H9 (cell line): ENCODE measurements around the gene COASY. TPM values are rescaled to one million over a fixed set of nuclear protein-coding genes. Genes with fewer than 3 reads are reported as not detected.

ENCODE experiments used
- DNase-seq: peaks from one replicate; pipeline ENCODE4 v3.0.0-alpha.2; 2017
- H2AFZ ChIP-seq: one replicate; pipeline ENCODE4 v1.6.1; 2013; ENCODE audit warnings: mild to moderate bottlenecking, low read length, control low read depth, moderate library complexity
- H2AK5ac ChIP-seq: 2 replicates; pipeline ENCODE4 v1.6.1; 2013; ENCODE audit warnings: low read length, control low read depth, mixed read lengths; ENCODE audit not compliant: insufficient read length
- H2BK120ac ChIP-seq: one replicate; pipeline ENCODE4 v1.6.1; 2013; ENCODE audit warnings: low read depth, mild to moderate bottlenecking, low read length, control low read depth, inconsistent platforms; ENCODE audit not compliant: poor library complexity, severe bottlenecking
- H2BK12ac ChIP-seq: 2 replicates; pipeline ENCODE4 v1.6.1; 2013; ENCODE audit warnings: low read length, control low read depth, mixed read lengths, low read depth; ENCODE audit not compliant: insufficient read length
- H2BK15ac ChIP-seq: 2 replicates; pipeline ENCODE4 v1.6.1; 2013; ENCODE audit warnings: low read depth, low read length, control low read depth
- H2BK20ac ChIP-seq: one replicate; pipeline ENCODE4 v1.6.1; 2013; ENCODE audit warnings: low read depth, mild to moderate bottlenecking, low read length, control low read depth, inconsistent platforms; ENCODE audit not compliant: poor library complexity, severe bottlenecking
- H2BK5ac ChIP-seq: 2 replicates; pipeline ENCODE4 v1.6.1; 2013; ENCODE audit warnings: low read length, control low read depth, mixed read lengths; ENCODE audit not compliant: insufficient read length
- H3K14ac ChIP-seq: 2 replicates; pipeline ENCODE4 v1.6.1; 2013; ENCODE audit warnings: low read length, control low read depth; ENCODE audit not compliant: insufficient read depth
- H3K18ac ChIP-seq: 2 replicates; pipeline ENCODE4 v1.6.1; 2013; ENCODE audit warnings: low read depth, mild to moderate bottlenecking, mixed read lengths, low read length, control low read depth; ENCODE audit not compliant: insufficient read length
- H3K23ac ChIP-seq: 2 replicates; pipeline ENCODE4 v1.6.1; 2013; ENCODE audit warnings: low read length, control low read depth, mixed read lengths, low read depth; ENCODE audit not compliant: insufficient read length
- H3K23me2 ChIP-seq: 2 replicates; pipeline ENCODE4 v1.6.1; 2013; ENCODE audit warnings: low read depth, mild to moderate bottlenecking, mixed read lengths, low read length, control low read depth; ENCODE audit not compliant: insufficient read length, poor library complexity, severe bottlenecking
- H3K27ac ChIP-seq: 2 replicates; pipeline ENCODE4 v1.5.1; 2013; ENCODE audit warnings: low read length, control low read depth, mixed read lengths, low read depth; ENCODE audit not compliant: insufficient read length
- H3K27me3 ChIP-seq: 2 replicates; pipeline ENCODE4 v1.6.1; 2013; ENCODE audit warnings: low read length, control low read depth, inconsistent platforms; ENCODE audit not compliant: insufficient read depth
- H3K4ac ChIP-seq: 2 replicates; pipeline ENCODE4 v1.6.1; 2013; ENCODE audit warnings: low read depth, mild to moderate bottlenecking, control low read depth, inconsistent platforms, low read length, moderate library complexity
- H3K4me1 ChIP-seq: 2 replicates; pipeline ENCODE4 v1.6.1; 2013; ENCODE audit warnings: low read length, control low read depth, inconsistent platforms; ENCODE audit not compliant: insufficient read depth
- H3K4me2 ChIP-seq: 2 replicates; pipeline ENCODE4 v1.6.1; 2013; ENCODE audit warnings: low read length, control low read depth, mixed read lengths; ENCODE audit not compliant: insufficient read length, insufficient read depth
- H3K56ac ChIP-seq: 2 replicates; pipeline ENCODE4 v1.6.1; 2013; ENCODE audit warnings: low read depth, mild to moderate bottlenecking, mixed read lengths, low read length, control low read depth; ENCODE audit not compliant: insufficient read length
- H3K79me1 ChIP-seq: 2 replicates; pipeline ENCODE4 v1.6.1; 2013; ENCODE audit warnings: low read depth, mild to moderate bottlenecking, moderate library complexity, low read length, control low read depth, inconsistent platforms; ENCODE audit not compliant: insufficient read depth, poor library complexity, severe bottlenecking
- H3K79me2 ChIP-seq: 2 replicates; pipeline ENCODE4 v1.6.1; 2013; ENCODE audit warnings: low read length, control low read depth, inconsistent platforms; ENCODE audit not compliant: insufficient read depth
- H3K9ac ChIP-seq: 2 replicates; pipeline ENCODE4 v1.6.1; 2013; ENCODE audit warnings: low read length, control low read depth, mixed read lengths; ENCODE audit not compliant: insufficient read length; ENCODE audit errors: extremely low read depth
- H3K9me3 ChIP-seq: one replicate; pipeline ENCODE4 v1.6.1; 2013; ENCODE audit warnings: low read depth, low read length, inconsistent platforms; ENCODE audit not compliant: control insufficient read depth
- H3T11ph ChIP-seq: one replicate; pipeline ENCODE4 v1.6.1; 2013; ENCODE audit warnings: mild to moderate bottlenecking, low read length, control low read depth, inconsistent platforms
- H4K20me1 ChIP-seq: one replicate; pipeline ENCODE4 v1.6.1; 2013; ENCODE audit not compliant: control insufficient read depth, insufficient read length, insufficient read depth
- H4K5ac ChIP-seq: 2 replicates; pipeline ENCODE4 v1.6.1; 2013; ENCODE audit warnings: low read depth, mild to moderate bottlenecking, mixed read lengths, low read length, control low read depth; ENCODE audit not compliant: insufficient read length
- H4K8ac ChIP-seq: replicated peaks from 2 replicates; pipeline ENCODE4 v1.6.1; 2013; ENCODE audit warnings: low read length, control low read depth, mixed read lengths, low read depth; ENCODE audit not compliant: insufficient read length
- H4K91ac ChIP-seq: 2 replicates; pipeline ENCODE4 v1.6.1; 2013; ENCODE audit warnings: low read depth, mild to moderate bottlenecking, moderate library complexity, mixed read lengths, low read length, control low read depth; ENCODE audit not compliant: insufficient read length
- H3K27ac Mint-ChIP-seq, 3 experiments: 2 replicates in 2 of 3; 3 replicates in 1 of 3; pipeline ENCODE4 v1.8.0; 2020 to 2021; ENCODE audit warnings: mixed read lengths in 3 of 3, mild to moderate bottlenecking in 1 of 3, moderate library complexity in 1 of 3
- H3K27me3 Mint-ChIP-seq: 2 replicates; pipeline ENCODE4 v1.8.0; 2021; ENCODE audit warnings: low read depth, mild to moderate bottlenecking, moderate library complexity, mixed read lengths
- H3K36me3 Mint-ChIP-seq, 3 experiments: 2 replicates in 2 of 3; 3 replicates in 1 of 3; pipeline ENCODE4 v1.8.0; 2020 to 2021; ENCODE audit warnings: low read depth in 3 of 3, mixed read lengths in 3 of 3; ENCODE audit not compliant: insufficient read depth in 1 of 3
- H3K4me1 Mint-ChIP-seq, 2 experiments: 2 replicates each; pipeline ENCODE4 v1.8.0; 2020; ENCODE audit warnings: mixed read lengths in 2 of 2
- H3K4me3 Mint-ChIP-seq, 2 experiments: 2 replicates in 1 of 2; 3 replicates in 1 of 2; pipeline ENCODE4 v1.8.0; 2020 to 2021; ENCODE audit warnings: mild to moderate bottlenecking in 2 of 2, mixed read lengths in 2 of 2, moderate library complexity in 1 of 2
- H3K9me3 Mint-ChIP-seq, 2 experiments: 2 replicates in 1 of 2; 3 replicates in 1 of 2; pipeline ENCODE4 v1.8.0; 2020; ENCODE audit warnings: mild to moderate bottlenecking in 2 of 2, mixed read lengths in 2 of 2, moderate library complexity in 1 of 2
- CTCF ChIP-seq: fragments of 200-600 bp; sonication (generic); conservative IDR thresholded peaks from 3 replicates; pipeline ENCODE4 v1.8.0; 2021; ENCODE audit warnings: antibody characterized with exemption, mild to moderate bottlenecking
- WGBS: extraction: QIAGEN DNeasy Blood & Tissue Kit; methylation state at CpG from one replicate; pipeline ENCODE4 v1.1.7; 2013; ENCODE audit warnings: missing lambda C conversion rate, low lambda C conversion rate, mixed read lengths; ENCODE audit not compliant: insufficient read length; ENCODE audit errors: extremely low coverage; 5-methylcytosine and 5-hydroxymethylcytosine counted together
- total RNA-seq: library from RNA; stranded (reverse); gene quantifications from 2 replicates; pipeline ENCODE4 v1.2.1, GENCODE V29; 2021

The COASY gene
- total RNA-seq, 1 experiment from 2014 or later = 84.1 TPM

DNA sequence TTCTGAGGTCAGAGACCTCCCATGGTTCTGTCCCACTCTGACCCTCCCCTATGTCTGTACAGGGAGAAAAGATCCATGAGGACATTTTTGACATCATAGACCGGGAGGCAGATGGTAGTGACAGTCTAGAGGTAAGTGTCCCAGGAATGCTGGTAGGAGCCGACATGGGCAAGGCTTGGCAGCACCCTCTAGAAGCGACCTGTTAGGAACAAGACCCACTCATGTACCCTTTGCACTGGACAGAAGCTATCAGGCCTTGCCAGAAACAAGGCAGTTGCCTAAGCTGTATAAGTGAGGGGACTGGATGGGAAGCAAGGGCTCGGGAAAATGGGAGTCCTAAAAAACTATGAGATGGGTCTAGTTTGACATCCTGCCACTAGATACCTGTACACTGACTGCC lies 50.1 kb downstream of the COASY start:
- Histone ChIP-seq H3K9me3 (no peaks in the 10 kb centered on the region), H2BK120ac (no peak overlapping the region), H2AK5ac (no peak overlapping the region), H3K27me3 (no peaks in the 10 kb centered on the region), H4K91ac (no peak overlapping the region), H3K56ac (no peak overlapping the region), H2BK15ac (no peak overlapping the region), H3K4me2 (no peak overlapping the region), H3K79me1 (peaks cover 4% of the 10 kb centered on the region), H3K23me2 (peaks cover 10% of the 10 kb centered on the region), H3K23ac (no peak overlapping the region), H3K27ac (no peak overlapping the region), H3K18ac (no peak overlapping the region), H2BK5ac (no peak overlapping the region), H4K8ac (no peak overlapping the region), H3T11ph (no peak overlapping the region), H3K9ac (no peak overlapping the region), H2BK20ac (no peak overlapping the region), H3K14ac (no peak overlapping the region), H2AFZ (no peak overlapping the region), H4K20me1 (no peaks in the 10 kb centered on the region), H4K5ac (no peak overlapping the region), H2BK12ac (no peak overlapping the region), H3K79me2 (peaks cover 8% of the 10 kb centered on the region; the same call in 1 of the 2 replicates), H3K4ac (no peak overlapping the region), H3K4me1 (no peaks in the 10 kb centered on the region)
- WGBS = no CpG with 5 or more reads among the region's 4 CpGs
- peaks cover 35 to 48% (median 48%) of the 10 kb centered on the region in 3 experiments for H3K36me3 Mint-ChIP-seq
- DNase-seq = no peak
- H3K27ac Mint-ChIP-seq = no peak overlapping the region
- H3K4me3 Mint-ChIP-seq = no peak overlapping the region; a peak in 1 of 5 replicates
- peaks cover 0 to 3% of the 10 kb centered on the region in 2 experiments; a peak in 1 of 5 replicates for H3K9me3 Mint-ChIP-seq
- H3K4me1 Mint-ChIP-seq = peaks cover 9 to 10% of the 10 kb centered on the region in 2 experiments
- no peak for TF ChIP-seq CTCF
- no peaks in the 10 kb centered on the region for H3K27me3 Mint-ChIP-seq
